ENCODE results near the gene PIAS1. TPM values are rescaled to one million over a fixed set of nuclear protein-coding genes. Genes with fewer than 3 reads are reported as not detected.
"Not testable (repeated sequence)": the region's sequence is repeated elsewhere in the genome, so short reads cannot be mapped to it uniquely, and the experiment has no call there.

The PIAS1 gene
- total RNA-seq (24.2 and 32.3 TPM in 2 replicates), polyA plus RNA-seq (23.7 and 29.0 TPM in 2 replicates), polyA minus RNA-seq (105 and 109 TPM in 2 replicates), Bru-seq, nascent RNA (percentile 90 among the genes with signal in this experiment), BruChase-seq, experiment 1, labeled RNA remaining after a 6-hour chase (percentile 69 among the genes with signal in this experiment), BruChase-seq, experiment 2, labeled RNA remaining after a 2-hour chase (percentile 82 among the genes with signal in this experiment)
- 16.0 and 18.9 TPM in 2 replicates for polyA plus RNA-seq (2011; cell fraction: cytosol; rRNA removed)
- 51.2 and 58.7 TPM in 2 replicates for polyA plus RNA-seq (2011; cell fraction: nucleus; rRNA removed)
- polyA plus RNA-seq (2012), result 20.5 and 22.7 TPM in 2 replicates
- 28.0 TPM for polyA minus RNA-seq (2011; cell fraction: cytosol; rRNA and poly(A)+ RNA removed)
- 128 and 187 TPM in 2 replicates for polyA minus RNA-seq (2011; cell fraction: nucleus; rRNA and poly(A)+ RNA removed)
- long read RNA-seq, full-length matches to known transcripts, result 40 of 51 reads
- long read RNA-seq, partial matches to known transcripts, result 1 of 51 reads
- long read RNA-seq, other reads (novel, unspliced or antisense), result 10 of 51 reads

GRCh38 chr15:68053701-68054627 lies at the start of gene PIAS1:
PIAS1 (plus strand) TSS chr15:68054315; CDS start chr15:68054327, 12 bp downstream.
- Histone ChIP-seq H3K9me3 (replicated peaks; ENCODE audit: control insufficient read depth, insufficient read depth, low read length) (no peaks in the 10 kb centered on the region), H3K4me1 (ENCODE audit: control insufficient read depth, extremely low read depth, insufficient read depth, low read length) (peaks cover 15% of the 10 kb centered on the region), H3K27ac (ENCODE audit: insufficient read depth, low read depth, low read length) (peak within 1 kb of the TSS; percentile 39), H4K20me1 (replicated peaks; ENCODE audit: control insufficient read depth, extremely low read depth, insufficient read depth, low read length) (peaks cover 3% of the 10 kb centered on the region), H3K27me3 (ENCODE audit: control insufficient read depth in 2 of 2, insufficient read depth in 2 of 2, low read length in 2 of 2) (peaks cover 1 to 7% of the 10 kb centered on the region in 2 experiments), H3K36me3 (ENCODE audit: control insufficient read depth in 2 of 2, extremely low read depth in 1 of 2, insufficient read depth in 2 of 2, low read length in 2 of 2) (no peaks in the 10 kb centered on the region), H3K9ac (replicated peaks; ENCODE audit: extremely low read depth, insufficient read depth, low read length) (peak within 1 kb of the TSS; percentile 81), H2AFZ (ENCODE audit: low read depth, low read length) (peak within 1 kb of the TSS; percentile 98), H3K4me2 (ENCODE audit: insufficient read depth, low read length) (peak within 1 kb of the TSS; percentile 95), H3K79me2 (ENCODE audit: control insufficient read depth, insufficient read depth, low read length) (peaks cover 48% of the 10 kb centered on the region), H3K4me3 (replicated peaks in 1 of 3; ENCODE audit: insufficient read depth in 1 of 3, low read depth in 1 of 3, low read length in 3 of 3) (peak within 1 kb of the TSS; percentile 88 to 97 (median 91)), H3K9me1 (replicated peaks; ENCODE audit: control insufficient read depth, extremely low read depth, insufficient read depth, low read length) (no peaks in the 10 kb centered on the region)
- ChIA-PET POLR2A (interaction anchor here (0.6 to 1.1 kb wide), 4 partner anchors 12 to 311 kb away, joined by 4 to 5 read pairs (median 4); no protein-coding TSS in a partner anchor), CTCF (interaction anchor here (0.6 to 4.2 kb wide), 6 partner anchors 11 to 552 kb away, joined by 3 to 41 read pairs (median 6); no protein-coding TSS in a partner anchor)
- DNase-seq (ENCODE audit: low read depth, low spot score) (peak; percentile 95), FAIRE-seq (peak; percentile 79)
- peak; percentile 65 for TF ChIP-seq POLR2AphosphoS5 (IDR thresholded peaks at IDR 0.05; ENCODE audit: insufficient read depth, low read depth, low read length)
- no peak for TF ChIP-seq JUN (IDR thresholded peaks at IDR 0.05; ENCODE audit: borderline replicate concordance, insufficient read depth, insufficient read length, low read depth)
- no peak for TF ChIP-seq MYC (IDR thresholded peaks at IDR 0.05; ENCODE audit: low read depth, low read length)
- peak; percentile 82 for TF ChIP-seq POLR2A (IDR thresholded peaks at IDR 0.05; ENCODE audit: low read depth, low read length)
- no peak for TF ChIP-seq MAX (IDR thresholded peaks at IDR 0.05; ENCODE audit: insufficient read depth, insufficient read length)
- intact Hi-C loops (cut with micrococcal nuclease), result loop anchor here (2.0 to 10.0 kb wide), 3 partner anchors 101 to 519 kb away; no protein-coding TSS in a partner anchor
- dilution Hi-C loops (cut with MboI; ENCODE audit: extremely low pct_ligation_motif_present, low sequenced_read_pairs), result no loop called here
- BruUV-seq (replicated peaks), result no TSS peak

- dilution Hi-C loops (cut with MboI; ENCODE audit: extremely low pct_ligation_motif_present, low sequenced_read_pairs); H3K4me1 ChIP-seq (ENCODE audit: control insufficient read depth, extremely low read depth, insufficient read depth, low read length); intact Hi-C loops (cut with micrococcal nuclease); DNase-seq (ENCODE audit: low read depth, low spot score); POLR2A ChIA-PET; FAIRE-seq; H3K9me3 ChIP-seq (replicated peaks; ENCODE audit: control insufficient read depth, insufficient read depth, low read length); H3K27me3 ChIP-seq (ENCODE audit: control insufficient read depth in 2 of 2, insufficient read depth in 2 of 2, low read length in 2 of 2); H2AFZ ChIP-seq (ENCODE audit: low read depth, low read length); H3K79me2 ChIP-seq (ENCODE audit: control insufficient read depth, insufficient read depth, low read length); H3K36me3 ChIP-seq (ENCODE audit: control insufficient read depth in 2 of 2, extremely low read depth in 1 of 2, insufficient read depth in 2 of 2, low read length in 2 of 2); BruUV-seq (replicated peaks); H3K27ac ChIP-seq (ENCODE audit: insufficient read depth, low read depth, low read length); H3K9me1 ChIP-seq (replicated peaks; ENCODE audit: control insufficient read depth, extremely low read depth, insufficient read depth, low read length); H3K4me2 ChIP-seq (ENCODE audit: insufficient read depth, low read length); H3K9ac ChIP-seq (replicated peaks; ENCODE audit: extremely low read depth, insufficient read depth, low read length); H4K20me1 ChIP-seq (replicated peaks; ENCODE audit: control insufficient read depth, extremely low read depth, insufficient read depth, low read length); CTCF ChIA-PET; H3K4me3 ChIP-seq (replicated peaks in 1 of 3; ENCODE audit: insufficient read depth in 1 of 3, low read depth in 1 of 3, low read length in 3 of 3): not testable (repeated sequence)
Observed at GRCh38 chr15:68007642-68008041, 46.5 kb upstream of the PIAS1 start.

Measured in endothelial cell of umbilical vein (primary cell).